A549 (cell line): Measurements from ENCODE around the gene BRAT1. TPM values are rescaled to one million over a fixed set of nuclear protein-coding genes. Genes with fewer than 3 reads are reported as not detected.

Experiments used
- ATAC-seq, 2 experiments: fragments of 200-7000 bp in 1 of 2; fragments of >200 bp in 1 of 2; cut with Nextera tagmentation in 1 of 2; cut with Tn5 transposase in 1 of 2; 3 replicates each; pipeline versions ENCODE4 v1.8.0 to v1.9.1; 2018 to 2020; ENCODE audit warnings: mild to moderate bottlenecking in 1 of 2, moderate library complexity in 1 of 2
- CTCF ChIA-PET: fragments of 300-600 bp; sonication (Branson Sonifier 250); formaldehyde crosslinking; extraction: SDS; loops from one replicate; lab custom pipeline; 2021; ENCODE audit warnings: antibody characterized with exemption, inconsistent platforms; lab: Yijun Ruan, JAX
- POLR2A ChIA-PET: fragments of 350-600 bp; formaldehyde crosslinking; extraction: SDS; loops from one replicate; lab custom pipeline; 2021; ENCODE audit warnings: antibody characterized with exemption, inconsistent platforms; lab: Yijun Ruan, JAX
- DNase-seq, 2 experiments: peaks; one replicate each; pipeline versions ENCODE4 v3.0.0 to v3.0.0-alpha.2; 2011 to 2016; ENCODE audit warnings: low read depth in 1 of 2, low spot score in 1 of 2
- FAIRE-seq: peaks from 2 replicates; lab custom pipeline; 2011; peaks lifted over from hg19 to GRCh38; lab: Jason Lieb, UNC
- H3K27ac ChIP-seq, 2 experiments: fragments of >200 bp; sonication (Bioruptor Twin); formaldehyde crosslinking; 3 replicates each; pipeline ENCODE4 v1.5.1; 2016 to 2017
- H3K4me1 ChIP-seq: fragments of >200 bp; sonication (Bioruptor Twin); formaldehyde crosslinking; 3 replicates; pipeline ENCODE4 v1.6.1; 2016
- H3K4me2 ChIP-seq: fragments of >200 bp; sonication (Bioruptor Twin); formaldehyde crosslinking; 3 replicates; pipeline ENCODE4 v1.6.1; 2016
- H3K4me3 ChIP-seq: fragments of >200 bp; sonication (Bioruptor Twin); formaldehyde crosslinking; 3 replicates; pipeline ENCODE4 v1.5.1; 2016
- H3K9me3 ChIP-seq: fragments of >200 bp; sonication (Bioruptor Twin); formaldehyde crosslinking; 3 replicates; pipeline ENCODE4 v1.6.1; 2016
- CBX8 ChIP-seq: fragments of 200-600 bp; sonication (generic); IDR thresholded peaks from 2 replicates; pipeline ENCODE4 v1.6.1; 2016
- CEBPB ChIP-seq, 2 experiments: fragments of >200 bp in 1 of 2; sonication (Bioruptor Twin) in 1 of 2; formaldehyde crosslinking in 1 of 2; IDR thresholded peaks; 2 replicates each; pipeline ENCODE4 v1.6.1; 2012 to 2016
- EHF ChIP-seq: fragments of 250-450 bp; sonication (Bioruptor Pico); IDR thresholded peaks from 2 replicates; pipeline ENCODE4 v1.5.0; 2020; ENCODE audit warnings: mild to moderate bottlenecking
- FOSB ChIP-seq: fragments of 250-450 bp; sonication (Bioruptor Pico); IDR thresholded peaks from 2 replicates; pipeline ENCODE4 v1.5.0; 2020; ENCODE audit warnings: mild to moderate bottlenecking, moderate library complexity
- FOXS1 ChIP-seq: fragments of 250-450 bp; sonication (Bioruptor Pico); IDR thresholded peaks from 2 replicates; pipeline ENCODE4 v1.5.0; 2020; ENCODE audit warnings: mild to moderate bottlenecking, moderate library complexity
- HEYL ChIP-seq: fragments of 250-450 bp; sonication (Bioruptor Pico); IDR thresholded peaks from 2 replicates; pipeline ENCODE4 v1.8.0; 2021; ENCODE audit warnings: mild to moderate bottlenecking, moderate library complexity
- HOXA7 ChIP-seq: fragments of 250-450 bp; sonication (Bioruptor Pico); IDR thresholded peaks from 2 replicates; pipeline ENCODE4 v1.5.0; 2020; ENCODE audit warnings: mild to moderate bottlenecking, moderate library complexity
- JUN ChIP-seq, 2 experiments: fragments of >200 bp; sonication (Bioruptor Twin); formaldehyde crosslinking; IDR thresholded peaks; 2 replicates in 1 of 2; 3 replicates in 1 of 2; pipeline ENCODE4 v1.6.1; 2016 to 2017
- JUNB ChIP-seq: fragments of >200 bp; sonication (Bioruptor Twin); formaldehyde crosslinking; IDR thresholded peaks from 2 replicates; pipeline ENCODE4 v1.6.1; 2016
- KDM5A ChIP-seq: fragments of 200-600 bp; sonication (generic); IDR thresholded peaks from 2 replicates; pipeline ENCODE4 v1.6.1; 2016; ENCODE audit warnings: antibody characterized with exemption, mild to moderate bottlenecking
- MAFK ChIP-seq: fragments of 450-650 bp; IDR thresholded peaks from 2 replicates; pipeline ENCODE4 v1.6.1; 2014; ENCODE audit not compliant: partially characterized antibody
- NFE2L2 ChIP-seq: fragments of 150-350 bp; conservative IDR thresholded peaks from 2 replicates; pipeline ENCODE4 v1.6.1; 2014; ENCODE audit warnings: low read length
- POLR2A ChIP-seq: IDR thresholded peaks from 2 replicates; pipeline ENCODE4 v1.6.1; 2012; ENCODE audit warnings: mild to moderate bottlenecking, low read length
- RAD21 ChIP-seq, 2 experiments: fragments of >200 bp in 1 of 2; sonication (Bioruptor Twin) in 1 of 2; formaldehyde crosslinking in 1 of 2; IDR thresholded peaks in 1 of 2; conservative IDR thresholded peaks in 1 of 2; 2 replicates in 1 of 2; 3 replicates in 1 of 2; pipeline ENCODE4 v1.6.1; 2012 to 2018; ENCODE audit warnings: inconsistent platforms in 1 of 2
- RARB ChIP-seq: fragments of 250-450 bp; sonication (Bioruptor Pico); IDR thresholded peaks from 2 replicates; pipeline ENCODE4 v1.8.0; 2021; ENCODE audit warnings: mild to moderate bottlenecking, moderate library complexity
- RCOR1 ChIP-seq: fragments of 150-350 bp; IDR thresholded peaks from 2 replicates; pipeline ENCODE4 v1.6.1; 2014; ENCODE audit warnings: antibody characterized with exemption, low read length, low read depth
- RNF2 ChIP-seq: fragments of 200-600 bp; sonication (generic); IDR thresholded peaks from 2 replicates; pipeline ENCODE4 v1.6.1; 2016; ENCODE audit warnings: low read depth, mild to moderate bottlenecking, antibody characterized with exemption, moderate library complexity, borderline replicate concordance
- TP53 ChIP-seq: fragments of 250-450 bp; sonication (Bioruptor Pico); IDR thresholded peaks from 2 replicates; pipeline ENCODE4 v1.5.0; 2021; ENCODE audit warnings: mild to moderate bottlenecking, moderate library complexity
- ZC3H11A ChIP-seq: fragments of 450-650 bp; IDR thresholded peaks from 2 replicates; pipeline ENCODE4 v1.6.1; 2014; ENCODE audit warnings: antibody characterized with exemption, mild to moderate bottlenecking
- ZFP36 ChIP-seq: fragments of 450-650 bp; IDR thresholded peaks from 2 replicates; pipeline ENCODE4 v1.6.1; 2014; ENCODE audit warnings: borderline replicate concordance; ENCODE audit not compliant: partially characterized antibody
- whole genome bisulfite sequencing: methylation state at CpG from one replicate; pipeline ENCODE4 v1.1.6; 2017; ENCODE audit errors: missing lambda C conversion rate; 5-methylcytosine and 5-hydroxymethylcytosine counted together
- polyA plus RNA-seq, 4 experiments: library from polyadenylated mRNA; depleted of rRNA in 3 of 4; stranded (reverse); fragments of >200 nt; fragmentation: RNase III in 1 of 4; extraction: RNeasy Plus Mini Kit Qiagen cat#74134 plus additional on column Dnase treatment in 1 of 4; gene quantifications; 2 replicates in 3 of 4; 3 replicates in 1 of 4; pipeline ENCODE4 v1.2.3, GENCODE V29; 2011 to 2017
- TF ChIP-seq, protein P1 (sequence below): fragments of >200 bp; sonication (Bioruptor Twin); formaldehyde crosslinking; IDR thresholded peaks from 2 replicates; pipeline ENCODE4 v1.6.1; 2016
- TF ChIP-seq, protein P2 (sequence below): IDR thresholded peaks from 2 replicates; pipeline ENCODE4 v1.6.1; 2012; ENCODE audit warnings: low read depth, borderline replicate concordance
- TF ChIP-seq, protein P3 (sequence below): IDR thresholded peaks from 2 replicates; pipeline ENCODE4 v1.6.1; 2012

The BRAT1 gene
- polyA plus RNA-seq, 2 of the 4 experiments (the other 2 are of a cell fraction), result 11.9 to 25.6 TPM

DNA sequence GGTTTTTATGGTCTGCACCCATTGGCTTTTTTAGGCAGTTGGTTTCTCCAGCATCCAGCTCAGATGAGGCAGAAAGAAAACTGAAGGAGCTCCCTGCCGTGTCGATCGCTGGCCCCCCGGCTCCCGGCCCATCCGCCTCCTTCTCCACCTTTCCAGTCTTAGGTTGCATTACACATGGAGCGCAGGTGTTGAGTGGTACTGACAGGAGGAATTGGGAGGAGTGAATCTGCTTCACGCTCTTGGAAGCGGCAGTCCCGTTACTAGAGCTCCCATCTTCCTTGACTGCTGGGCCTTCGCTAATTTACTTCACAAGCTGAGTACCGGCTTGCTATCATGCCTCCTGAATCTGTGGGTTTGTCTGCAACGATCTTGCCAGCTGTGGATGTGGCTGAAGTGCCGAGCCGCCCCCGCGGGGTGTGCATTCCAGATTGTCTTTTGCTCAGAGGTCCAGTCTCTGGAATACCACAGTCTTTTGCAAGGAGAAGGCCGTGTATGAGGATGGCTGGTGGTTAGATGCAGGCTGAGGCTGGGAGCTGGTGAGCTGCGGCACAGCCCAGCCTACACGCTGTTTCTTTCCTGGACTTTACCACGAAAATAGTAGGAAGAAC, 20.5 kb upstream of the BRAT1 start:
- peaks cover 13% of the 10 kb centered on the region for H3K4me1 ChIP-seq
- POLR2A ChIA-PET, result no interaction called here
- TF ChIP-seq, protein P1, sequence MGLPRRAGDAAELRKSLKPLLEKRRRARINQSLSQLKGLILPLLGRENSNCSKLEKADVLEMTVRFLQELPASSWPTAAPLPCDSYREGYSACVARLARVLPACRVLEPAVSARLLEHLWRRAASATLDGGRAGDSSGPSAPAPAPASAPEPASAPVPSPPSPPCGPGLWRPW, result no peak
- TF ChIP-seq RCOR1, result no peak
- no peak for TF ChIP-seq HEYL
- TF ChIP-seq TP53, result no peak
- TF ChIP-seq NFE2L2, result no peak
- no peak for TF ChIP-seq CBX8
- no peak for TF ChIP-seq RAD21 (conservative IDR thresholded peaks at IDR 0.05 in 1 of 2, IDR thresholded peaks at IDR 0.05 in 1 of 2)
- TF ChIP-seq FOXS1, result no peak
- TF ChIP-seq, protein P2, sequence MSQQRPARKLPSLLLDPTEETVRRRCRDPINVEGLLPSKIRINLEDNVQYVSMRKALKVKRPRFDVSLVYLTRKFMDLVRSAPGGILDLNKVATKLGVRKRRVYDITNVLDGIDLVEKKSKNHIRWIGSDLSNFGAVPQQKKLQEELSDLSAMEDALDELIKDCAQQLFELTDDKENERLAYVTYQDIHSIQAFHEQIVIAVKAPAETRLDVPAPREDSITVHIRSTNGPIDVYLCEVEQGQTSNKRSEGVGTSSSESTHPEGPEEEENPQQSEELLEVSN, result no peak
- TF ChIP-seq, protein P3, sequence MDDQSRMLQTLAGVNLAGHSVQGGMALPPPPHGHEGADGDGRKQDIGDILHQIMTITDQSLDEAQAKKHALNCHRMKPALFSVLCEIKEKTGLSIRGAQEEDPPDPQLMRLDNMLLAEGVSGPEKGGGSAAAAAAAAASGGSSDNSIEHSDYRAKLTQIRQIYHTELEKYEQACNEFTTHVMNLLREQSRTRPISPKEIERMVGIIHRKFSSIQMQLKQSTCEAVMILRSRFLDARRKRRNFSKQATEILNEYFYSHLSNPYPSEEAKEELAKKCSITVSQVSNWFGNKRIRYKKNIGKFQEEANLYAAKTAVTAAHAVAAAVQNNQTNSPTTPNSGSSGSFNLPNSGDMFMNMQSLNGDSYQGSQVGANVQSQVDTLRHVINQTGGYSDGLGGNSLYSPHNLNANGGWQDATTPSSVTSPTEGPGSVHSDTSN, result no peak
- TF ChIP-seq ZFP36, result no peak
- no peak for TF ChIP-seq ZC3H11A
- TF ChIP-seq FOSB (CRISPR knock-in tag), result no peak
- FAIRE-seq (no peak), DNase-seq (no peak), ATAC-seq (no peak)
- no peaks in the 10 kb centered on the region for H3K9me3 ChIP-seq
- no peak overlapping the region for H3K4me3 ChIP-seq
- CTCF ChIA-PET, result interaction anchor here (0.7 to 1.8 kb wide), 4 partner anchors 8 to 105 kb away, joined by 3 to 7 read pairs (median 4); no protein-coding TSS in a partner anchor
- WGBS, result 95% methylated on average over 21 of the region's 21 CpGs
- no peak overlapping the region for H3K4me2 ChIP-seq
- H3K27ac ChIP-seq, result no peak overlapping the region

DNA sequence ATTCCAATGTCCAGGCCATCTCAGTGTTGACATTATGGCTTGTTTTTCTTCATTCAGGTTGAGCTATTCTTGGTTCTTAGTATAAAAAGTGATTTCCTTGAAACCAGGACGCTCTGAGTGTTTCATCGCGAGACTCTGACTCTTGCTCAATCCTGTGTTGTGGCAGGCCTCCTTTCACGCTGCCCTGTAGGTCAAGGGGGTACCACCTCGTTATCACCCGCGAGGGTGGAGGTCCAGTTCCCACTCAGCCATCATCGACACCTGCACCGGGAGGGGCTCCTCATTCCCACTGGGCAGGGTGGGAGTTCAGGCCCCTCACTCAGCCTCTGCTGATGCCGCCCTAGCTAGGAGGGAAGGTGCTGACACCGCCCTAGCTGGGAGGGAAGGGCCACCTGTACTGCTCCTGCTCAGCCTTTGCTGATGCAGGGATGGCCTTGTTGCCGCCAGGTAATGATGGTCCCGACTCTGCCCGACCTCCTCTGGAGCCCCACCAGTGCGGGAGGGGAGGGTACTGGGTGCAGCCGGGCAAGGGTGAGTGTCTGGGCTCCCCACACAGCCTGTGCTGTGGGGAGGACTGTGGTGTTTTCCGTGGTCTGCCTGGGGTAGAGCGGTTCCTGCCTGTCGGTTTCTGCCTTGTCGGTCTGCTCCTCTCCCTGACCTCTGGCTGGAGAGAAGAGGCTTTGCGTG, 19.9 kb upstream of the BRAT1 start:
- no peak for FAIRE-seq
- 96% methylated on average over 18 of the region's 21 CpGs for WGBS
- H3K4me3 ChIP-seq, result no peak overlapping the region
- TF ChIP-seq RARB (CRISPR knock-in tag) (no peak), KDM5A (no peak), JUN (IDR thresholded peaks at IDR 0.05) (no peak), HEYL (no peak), ZC3H11A (no peak), MAFK (no peak), POLR2A (no peak), JUNB (no peak), CEBPB (IDR thresholded peaks at IDR 0.05) (no peak), EHF (no peak), CBX8 (no peak), HOXA7 (CRISPR knock-in tag) (no peak)
- ATAC-seq, result no peak
- H3K4me1 ChIP-seq, result peaks cover 13% of the 10 kb centered on the region
- ChIA-PET POLR2A (no interaction called here), CTCF (interaction anchor here (0.9 to 2.0 kb wide), 5 partner anchors 8 to 106 kb away, joined by 3 to 7 read pairs (median 4); no protein-coding TSS in a partner anchor)
- no peak overlapping the region for H3K27ac ChIP-seq
- no peak overlapping the region for H3K4me2 ChIP-seq
- DNase-seq, result no peak
- H3K9me3 ChIP-seq, result no peaks in the 10 kb centered on the region

DNA sequence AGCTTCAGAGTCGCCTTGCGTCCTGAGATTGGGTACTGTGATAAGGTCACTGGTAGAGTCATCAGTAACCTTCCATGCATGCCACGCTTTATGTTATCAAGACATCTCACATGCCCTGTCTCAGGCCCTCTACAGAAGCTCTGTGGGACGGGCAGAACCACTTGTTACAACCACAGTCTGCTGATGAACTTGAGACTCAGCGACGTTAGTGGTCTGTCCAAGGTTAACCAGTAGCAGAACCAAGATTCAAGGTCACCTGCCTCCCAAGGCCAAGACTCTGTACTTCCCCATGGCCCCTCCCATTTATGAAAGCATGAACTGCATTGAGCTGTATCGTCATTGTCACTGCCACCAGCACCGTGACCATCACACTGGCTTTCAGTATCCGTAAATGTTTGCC, 18.4 kb upstream of the BRAT1 start:
- WGBS, result 96% methylated on average over 9 of the region's 9 CpGs
- TF ChIP-seq POLR2A (no peak), JUNB (no peak), CBX8 (no peak), ZFP36 (no peak), RNF2 (no peak)
- TF ChIP-seq, all 56 proteins: peak for 0
- H3K4me3 ChIP-seq, result no peak overlapping the region
- no peak overlapping the region for H3K4me2 ChIP-seq
- H3K27ac ChIP-seq, result no peak overlapping the region
- ChIA-PET CTCF (interaction anchor here (1.1 to 2.0 kb wide), 3 partner anchors 105 to 123 kb away, joined by 3 to 6 read pairs (median 4); no protein-coding TSS in a partner anchor), POLR2A (interaction anchor here (0.9 kb wide), 1 partner anchor 57 kb away, joined by 3 read pairs; no protein-coding TSS in a partner anchor)
- ATAC-seq, result no peak
- H3K4me1 ChIP-seq, result peaks cover 13% of the 10 kb centered on the region
- no peak for FAIRE-seq
- no peaks in the 10 kb centered on the region for H3K9me3 ChIP-seq
- no peak for DNase-seq
